ENCODE results near the gene RRN3.
"Not testable (repeated sequence)": the region's sequence is repeated elsewhere in the genome, so short reads cannot be mapped to it uniquely, and the experiment has no call there.

- TF ChIP-seq FOSL1 (IDR thresholded peaks at IDR 0.05; ENCODE audit: low read depth); POLR2A (IDR thresholded peaks at IDR 0.05; ENCODE audit: borderline replicate concordance, extremely low read depth, insufficient read depth, insufficient read length); EZH2 (IDR thresholded peaks at IDR 0.05): not testable (repeated sequence)
Measured at GRCh38 chr16:15137514-15137913, 43.4 kb upstream of the RRN3 start.

Measured in HCT116 (cell line).